ENCODE results near the gene ACVR2A.

Gene ACVR2A

GRCh38 chr2:147939313-147939712 is 94.5 kb downstream of the ACVR2A start:
- H3K27ac Mint-ChIP-seq (ENCODE audit: low read depth) = no peak overlapping the region
- H3K4me1 Mint-ChIP-seq = no peaks in the 10 kb centered on the region
- no peak for DNase-seq (ENCODE audit: low spot score in 2 of 2)
- no peaks in the 10 kb centered on the region for H3K9me3 Mint-ChIP-seq
- no peak for ATAC-seq (replicated peaks; ENCODE audit: extremely low read depth, poor library complexity, severe bottlenecking)
- no peaks in the 10 kb centered on the region for H3K27me3 Mint-ChIP-seq
- H3K36me3 Mint-ChIP-seq (ENCODE audit: insufficient read depth) = peaks cover 28% of the 10 kb centered on the region
- H3K4me3 Mint-ChIP-seq = no peak overlapping the region

- Mint-ChIP-seq H3K27ac (ENCODE audit: low read depth) (peak overlapping the region; percentile 30), H3K9me3 (no peaks in the 10 kb centered on the region), H3K36me3 (ENCODE audit: insufficient read depth) (peaks cover 19% of the 10 kb centered on the region), H3K27me3 (no peaks in the 10 kb centered on the region), H3K4me3 (no peak overlapping the region), H3K4me1 (no peaks in the 10 kb centered on the region)
- no peak for DNase-seq (ENCODE audit: low spot score in 2 of 2)
- ATAC-seq (replicated peaks; ENCODE audit: extremely low read depth, poor library complexity, severe bottlenecking) = no peak
These were observed 100.8 kb downstream of the ACVR2A start for GRCh38 chr2:147945660-147946059.

- no peaks in the 10 kb centered on the region for H3K9me3 Mint-ChIP-seq
- H3K4me1 Mint-ChIP-seq = no peaks in the 10 kb centered on the region
- H3K36me3 Mint-ChIP-seq (ENCODE audit: insufficient read depth) = peaks cover 18% of the 10 kb centered on the region
- H3K27ac Mint-ChIP-seq (ENCODE audit: low read depth) = no peak overlapping the region
- H3K27me3 Mint-ChIP-seq = no peaks in the 10 kb centered on the region
- ATAC-seq (replicated peaks; ENCODE audit: extremely low read depth, poor library complexity, severe bottlenecking) (no peak), DNase-seq (ENCODE audit: low spot score in 2 of 2) (no peak)
- H3K4me3 Mint-ChIP-seq = no peak overlapping the region
These were observed 107.3 kb downstream of the ACVR2A start for GRCh38 chr2:147952118-147952517.

- no peak for ATAC-seq (replicated peaks; ENCODE audit: extremely low read depth, poor library complexity, severe bottlenecking)
- H3K4me1 Mint-ChIP-seq = peaks cover 28% of the 10 kb centered on the region
- H3K9me3 Mint-ChIP-seq = peaks cover 11% of the 10 kb centered on the region
- peaks cover 32% of the 10 kb centered on the region for H3K36me3 Mint-ChIP-seq (ENCODE audit: insufficient read depth)
- H3K4me3 Mint-ChIP-seq = no peak overlapping the region
- no peaks in the 10 kb centered on the region for H3K27me3 Mint-ChIP-seq
- no peak overlapping the region for H3K27ac Mint-ChIP-seq (ENCODE audit: low read depth)
- DNase-seq (ENCODE audit: low spot score in 2 of 2) = no peak
These were observed 123.7 kb downstream of the ACVR2A start for GRCh38 chr2:147968571-147968970.

GRCh38 chr2:147976102-147976501 is 131.3 kb downstream of the ACVR2A start:
- no peak overlapping the region for H3K27ac Mint-ChIP-seq (ENCODE audit: low read depth)
- peaks cover 8% of the 10 kb centered on the region for H3K36me3 Mint-ChIP-seq (ENCODE audit: insufficient read depth)

GRCh38 chr2:147977679-147978078 is 132.8 kb downstream of the ACVR2A start:
- H3K9me3 Mint-ChIP-seq = no peaks in the 10 kb centered on the region
- peaks cover 5% of the 10 kb centered on the region for H3K36me3 Mint-ChIP-seq (ENCODE audit: insufficient read depth)
- no peaks in the 10 kb centered on the region for H3K27me3 Mint-ChIP-seq
- H3K4me3 Mint-ChIP-seq = no peak overlapping the region
- ATAC-seq (replicated peaks; ENCODE audit: extremely low read depth, poor library complexity, severe bottlenecking) (no peak), DNase-seq (ENCODE audit: low spot score in 2 of 2) (no peak)
- H3K4me1 Mint-ChIP-seq = peaks cover 26% of the 10 kb centered on the region
- no peak overlapping the region for H3K27ac Mint-ChIP-seq (ENCODE audit: low read depth)

More at GRCh38 chr2:147976102-147976501, 131.3 kb downstream of the ACVR2A start:
- H3K4me1 Mint-ChIP-seq = peaks cover 21% of the 10 kb centered on the region
- H3K27me3 Mint-ChIP-seq = no peaks in the 10 kb centered on the region
- H3K9me3 Mint-ChIP-seq = no peaks in the 10 kb centered on the region
- no peak overlapping the region for H3K4me3 Mint-ChIP-seq
- no peak for DNase-seq (ENCODE audit: low spot score in 2 of 2)
- no peak for ATAC-seq (replicated peaks; ENCODE audit: extremely low read depth, poor library complexity, severe bottlenecking)

All from central memory CD8-positive, alpha-beta T cell (primary cell).